Karpas-422 (cell line): Measurements from ENCODE around the gene FAF2. TPM values are rescaled to one million over a fixed set of nuclear protein-coding genes. Genes with fewer than 3 reads are reported as not detected.
"Not testable (repeated sequence)": the region's sequence is repeated elsewhere in the genome, so short reads cannot be mapped to it uniquely, and the experiment has no call there.

Source experiments
- DNase-seq: peaks from one replicate; pipeline ENCODE4 v3.0.0-alpha.2; 2015
- H2AFZ ChIP-seq: fragments of 200-600 bp; sonication (generic); 2 replicates; pipeline ENCODE4 v1.6.1; 2014; ENCODE audit warnings: antibody characterized with exemption, low read length, mixed read lengths
- H3K27ac ChIP-seq: fragments of 200-600 bp; sonication (generic); 2 replicates; pipeline ENCODE4 v1.5.1; 2014; ENCODE audit warnings: mild to moderate bottlenecking, low read length, moderate library complexity
- H3K27me3 ChIP-seq: fragments of 200-600 bp; sonication (generic); 2 replicates; pipeline ENCODE4 v1.6.1; 2014; ENCODE audit warnings: low read length, mixed read lengths
- H3K36me3 ChIP-seq: fragments of 200-600 bp; sonication (generic); 2 replicates; pipeline ENCODE4 v1.6.1; 2014; ENCODE audit warnings: low read length, mixed read lengths; ENCODE audit not compliant: insufficient read depth
- H3K4me1 ChIP-seq: fragments of 200-600 bp; sonication (generic); 2 replicates; pipeline ENCODE4 v1.6.1; 2014; ENCODE audit warnings: mild to moderate bottlenecking, low read length, mixed read lengths
- H3K4me2 ChIP-seq: fragments of 200-600 bp; sonication (generic); 2 replicates; pipeline ENCODE4 v1.6.1; 2014; ENCODE audit warnings: low read length, low read depth, mild to moderate bottlenecking; ENCODE audit not compliant: poor library complexity, severe bottlenecking
- H3K4me3 ChIP-seq: fragments of 200-600 bp; sonication (generic); 2 replicates; pipeline ENCODE4 v1.5.1; 2014; ENCODE audit warnings: mild to moderate bottlenecking, antibody characterized with exemption, low read length, mixed read lengths
- H3K79me2 ChIP-seq: fragments of 200-600 bp; sonication (generic); 2 replicates; pipeline ENCODE4 v1.6.1; 2014; ENCODE audit warnings: mild to moderate bottlenecking, low read length, mixed read lengths
- H3K9ac ChIP-seq: fragments of 200-600 bp; sonication (generic); 2 replicates; pipeline ENCODE4 v1.6.0; 2014; ENCODE audit warnings: low read length
- H3K9me2 ChIP-seq: fragments of 200-600 bp; sonication (generic), shearing (Covaris generic); replicated peaks from 2 replicates; pipeline ENCODE4 v1.6.0; 2014; ENCODE audit warnings: mild to moderate bottlenecking, low read length, moderate library complexity; ENCODE audit not compliant: insufficient read depth
- H3K9me3 ChIP-seq: fragments of 300-700, 200-600 bp; sonication (generic); 2 replicates; pipeline ENCODE4 v1.6.1; 2014; ENCODE audit warnings: low read length, mixed read lengths
- H4K20me1 ChIP-seq: fragments of 200-600 bp; sonication (generic); 2 replicates; pipeline ENCODE4 v1.6.1; 2014; ENCODE audit warnings: mild to moderate bottlenecking, antibody characterized with exemption, low read length, low read depth; ENCODE audit not compliant: insufficient read depth
- total RNA-seq: library from RNA; depleted of rRNA; stranded (reverse); fragments of >200 nt; shearing (Covaris generic); gene quantifications from 2 replicates; pipeline ENCODE4 v1.2.3, GENCODE V29; 2014; ENCODE audit warnings: low replicate concordance

The FAF2 gene
- total RNA-seq, 1 experiment from 2014 or later, result 37.5 TPM

DNA sequence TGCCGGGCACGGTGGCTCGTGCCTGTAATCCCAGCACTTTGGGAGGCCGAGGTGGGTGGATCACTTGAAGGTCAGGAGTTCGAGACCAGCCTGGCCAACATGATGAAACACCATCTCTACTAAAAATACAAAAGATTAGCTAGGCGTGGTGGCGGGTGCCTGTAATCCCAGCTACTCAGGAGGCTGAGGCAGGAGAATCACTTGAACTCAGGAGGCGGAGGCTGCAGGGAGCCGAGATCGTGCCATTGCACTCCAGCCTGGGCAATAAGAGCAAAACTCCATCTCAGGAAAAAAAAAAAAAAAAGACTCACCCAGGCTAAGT, 40.0 kb upstream of the FAF2 start:
- not testable (repeated sequence) for H3K4me1 ChIP-seq, DNase-seq, H3K9ac ChIP-seq, H3K9me2 ChIP-seq, H3K4me2 ChIP-seq, H4K20me1 ChIP-seq, H3K27me3 ChIP-seq, H3K9me3 ChIP-seq, H3K79me2 ChIP-seq, H2AFZ ChIP-seq, H3K36me3 ChIP-seq, H3K27ac ChIP-seq, H3K4me3 ChIP-seq

- H3K4me2 ChIP-seq, result no peak overlapping the region
- no peak for DNase-seq
- H3K36me3 ChIP-seq, result 0 out of 2 replicates have a peak, but pooled peaks cover 4% of the 10 kb centered on the region
- H3K27me3 ChIP-seq, result no peaks in the 10 kb centered on the region
- no peak overlapping the region for H3K4me3 ChIP-seq
- H3K9ac ChIP-seq, result no peak overlapping the region
- H3K27ac ChIP-seq, result no peak overlapping the region
- H4K20me1 ChIP-seq, result no peaks in the 10 kb centered on the region
- H2AFZ ChIP-seq, result no peak overlapping the region
- no peaks in the 10 kb centered on the region for H3K9me3 ChIP-seq
- peaks cover 10% of the 10 kb centered on the region; the same call in 1 of the 2 replicates for H3K79me2 ChIP-seq
- H3K4me1 ChIP-seq, result no peaks in the 10 kb centered on the region
- no peaks in the 10 kb centered on the region for H3K9me2 ChIP-seq
Observed at GRCh38 chr5:176408590-176408989, 39.6 kb upstream of the FAF2 start.

DNA sequence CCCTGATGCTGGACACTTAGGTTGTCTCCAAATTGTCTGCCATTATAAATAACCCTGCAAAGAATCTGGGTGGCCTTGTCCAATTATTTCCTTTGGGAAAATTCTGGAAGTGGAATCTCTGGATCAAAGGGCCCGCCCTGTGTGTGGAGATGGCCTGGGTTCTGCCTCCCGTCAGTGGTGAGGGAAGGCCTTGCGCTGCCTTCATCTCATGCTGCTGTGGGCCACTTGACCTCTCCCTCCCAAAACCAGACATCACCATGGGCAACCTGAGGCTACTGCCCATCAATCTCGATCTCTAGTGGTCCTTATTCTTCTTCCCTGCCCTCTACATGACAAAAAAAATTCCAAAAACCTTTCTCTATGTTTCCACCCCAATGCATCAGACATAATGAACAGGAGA, 38.4 kb upstream of the FAF2 start:
- Histone ChIP-seq H2AFZ (no peak overlapping the region), H3K27me3 (no peaks in the 10 kb centered on the region), H3K4me3 (no peak overlapping the region), H3K4me1 (peaks cover 2% of the 10 kb centered on the region), H3K9ac (no peak overlapping the region), H3K79me2 (peaks cover 21% of the 10 kb centered on the region), H4K20me1 (no peaks in the 10 kb centered on the region), H3K27ac (no peak overlapping the region), H3K36me3 (0 out of 2 replicates have a peak, but pooled peaks cover 4% of the 10 kb centered on the region), H3K9me2 (no peaks in the 10 kb centered on the region), H3K9me3 (no peaks in the 10 kb centered on the region), H3K4me2 (no peak overlapping the region)
- DNase-seq, result no peak

DNA sequence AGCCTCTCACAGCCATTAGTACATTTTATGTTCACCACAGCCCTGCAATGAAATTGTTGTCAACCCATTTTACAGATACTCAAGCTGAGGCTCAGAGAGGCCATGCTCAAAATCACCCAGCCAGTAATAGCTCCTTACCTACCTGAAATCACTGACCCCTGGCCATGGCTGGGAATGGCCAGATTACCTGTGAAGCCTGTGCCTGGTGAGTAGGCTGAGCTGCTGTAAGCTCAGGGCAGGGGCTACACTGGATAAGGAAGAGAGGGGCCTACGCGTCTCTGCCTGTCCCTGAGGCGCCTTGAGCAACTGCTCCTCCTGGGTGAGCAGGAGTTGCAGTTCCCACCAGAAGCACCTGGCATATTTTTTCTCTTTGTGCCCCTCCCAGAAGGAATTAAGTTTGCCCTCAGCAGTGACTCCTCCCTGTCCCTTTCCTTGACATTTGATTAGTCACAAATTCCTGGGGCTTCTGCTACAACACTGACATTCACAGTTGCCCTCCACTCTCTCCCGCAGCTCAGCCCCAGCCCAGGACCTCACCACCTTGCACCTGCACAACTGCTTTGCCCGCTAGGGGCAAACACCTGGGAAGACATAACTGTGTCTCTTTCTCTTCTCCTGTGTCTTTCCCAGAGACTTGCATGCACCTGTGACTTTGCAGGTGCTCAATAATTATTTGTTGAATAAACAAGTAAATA, 37.6 kb upstream of the FAF2 start:
- H4K20me1 ChIP-seq, result no peaks in the 10 kb centered on the region
- no peaks in the 10 kb centered on the region for H3K27me3 ChIP-seq
- H3K79me2 ChIP-seq, result peaks cover 29% of the 10 kb centered on the region
- H3K4me2 ChIP-seq, result no peak overlapping the region
- H3K9ac ChIP-seq, result no peak overlapping the region
- no peak for DNase-seq
- H3K9me2 ChIP-seq, result no peaks in the 10 kb centered on the region
- no peak overlapping the region for H3K4me3 ChIP-seq
- H2AFZ ChIP-seq, result no peak overlapping the region
- no peaks in the 10 kb centered on the region for H3K9me3 ChIP-seq
- peaks cover 10% of the 10 kb centered on the region for H3K4me1 ChIP-seq
- H3K36me3 ChIP-seq, result 0 out of 2 replicates have a peak, but pooled peaks cover 4% of the 10 kb centered on the region
- H3K27ac ChIP-seq, result no peak overlapping the region

- no peak overlapping the region for H3K27ac ChIP-seq
- no peak overlapping the region for H3K4me3 ChIP-seq
- H3K4me2 ChIP-seq, result no peak overlapping the region
- no peak overlapping the region for H2AFZ ChIP-seq
- H3K9me2 ChIP-seq, result no peaks in the 10 kb centered on the region
- H3K27me3 ChIP-seq, result no peaks in the 10 kb centered on the region
- no peaks in the 10 kb centered on the region for H3K9me3 ChIP-seq
- no peak overlapping the region for H3K9ac ChIP-seq
- peaks cover 21% of the 10 kb centered on the region for H3K4me1 ChIP-seq
- 0 out of 2 replicates have a peak, but pooled peaks cover 4% of the 10 kb centered on the region for H3K36me3 ChIP-seq
- H3K79me2 ChIP-seq, result peaks cover 35% of the 10 kb centered on the region
- no peak for DNase-seq
- H4K20me1 ChIP-seq, result no peaks in the 10 kb centered on the region
Observed at GRCh38 chr5:176412517-176413254, 35.5 kb upstream of the FAF2 start.

- H4K20me1 ChIP-seq, result no peaks in the 10 kb centered on the region
- peaks cover 35% of the 10 kb centered on the region for H3K79me2 ChIP-seq
- no peaks in the 10 kb centered on the region for H3K9me3 ChIP-seq
- no peaks in the 10 kb centered on the region for H3K27me3 ChIP-seq
- H3K4me2 ChIP-seq, result no peak overlapping the region
- 0 out of 2 replicates have a peak, but pooled peaks cover 4% of the 10 kb centered on the region for H3K36me3 ChIP-seq
- no peak overlapping the region for H2AFZ ChIP-seq
- peaks cover 21% of the 10 kb centered on the region for H3K4me1 ChIP-seq
- no peaks in the 10 kb centered on the region for H3K9me2 ChIP-seq
- H3K27ac ChIP-seq, result no peak overlapping the region
- no peak overlapping the region for H3K4me3 ChIP-seq
- DNase-seq, result no peak
- H3K9ac ChIP-seq, result no peak overlapping the region
Observed at GRCh38 chr5:176413255-176413565, 35.0 kb upstream of the FAF2 start.

DNA sequence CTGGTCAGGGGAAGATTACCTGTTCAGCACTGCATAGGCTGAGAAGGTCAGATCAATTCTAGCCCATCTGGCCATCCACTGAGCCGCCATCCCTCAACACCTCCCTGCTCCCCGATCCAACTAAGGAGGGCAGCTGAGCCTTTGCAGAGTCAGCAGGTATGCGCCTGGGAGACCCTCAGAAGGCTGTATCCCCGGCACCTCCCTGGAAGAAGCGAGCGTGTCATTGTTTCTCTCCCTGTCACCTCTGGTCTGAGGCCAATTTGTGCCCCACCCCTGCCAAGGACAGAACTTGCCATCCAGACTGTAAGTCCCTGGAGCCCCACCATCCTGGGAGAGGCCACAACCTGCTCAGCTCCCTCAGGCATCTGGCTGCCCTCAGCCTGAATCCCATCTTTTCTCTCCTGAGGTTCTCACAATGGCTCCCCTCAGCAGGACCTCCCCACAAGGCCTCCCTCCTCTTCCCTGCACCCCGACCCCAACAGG, 34.4 kb upstream of the FAF2 start:
- H3K9me3 ChIP-seq, result no peaks in the 10 kb centered on the region
- H4K20me1 ChIP-seq, result no peaks in the 10 kb centered on the region
- H3K27ac ChIP-seq, result no peak overlapping the region
- 0 out of 2 replicates have a peak, but pooled peaks cover 4% of the 10 kb centered on the region for H3K36me3 ChIP-seq
- H3K4me3 ChIP-seq, result no peak overlapping the region
- no peak overlapping the region for H2AFZ ChIP-seq
- H3K4me1 ChIP-seq, result peaks cover 21% of the 10 kb centered on the region
- no peak overlapping the region for H3K4me2 ChIP-seq
- no peaks in the 10 kb centered on the region for H3K27me3 ChIP-seq
- no peak overlapping the region for H3K9ac ChIP-seq
- H3K79me2 ChIP-seq, result peaks cover 35% of the 10 kb centered on the region
- no peak for DNase-seq
- no peaks in the 10 kb centered on the region for H3K9me2 ChIP-seq

- H2AFZ ChIP-seq, result no peak overlapping the region
- H3K36me3 ChIP-seq, result 0 out of 2 replicates have a peak, but pooled peaks cover 3% of the 10 kb centered on the region
- no peaks in the 10 kb centered on the region for H3K9me2 ChIP-seq
- H3K9me3 ChIP-seq, result no peaks in the 10 kb centered on the region
- H3K4me3 ChIP-seq, result no peak overlapping the region
- H3K4me1 ChIP-seq, result peaks cover 21% of the 10 kb centered on the region
- H3K27ac ChIP-seq, result no peak overlapping the region
- H3K4me2 ChIP-seq, result peak overlapping the region; percentile 89
- peaks cover 35% of the 10 kb centered on the region for H3K79me2 ChIP-seq
- no peak for DNase-seq
- H4K20me1 ChIP-seq, result no peaks in the 10 kb centered on the region
- 0 out of 2 replicates have a peak overlapping the region, but pooled peaks have one; percentile 27 for H3K9ac ChIP-seq
- H3K27me3 ChIP-seq, result no peaks in the 10 kb centered on the region
Observed at GRCh38 chr5:176414704-176415103, 33.5 kb upstream of the FAF2 start.
